SHP77 treated with DMSO at 0.1 percent for 48 hours (cell line): Measurements from ENCODE around the gene AKR1C8.
"Not testable (repeated sequence)": the region's sequence is repeated elsewhere in the genome, so short reads cannot be mapped to it uniquely, and the experiment has no call there.

Source experiments
- DNase-seq: peaks from one replicate; lab custom pipeline; 2025; lab: John Stamatoyannopoulos, UW

The AKR1C8 gene

GRCh38 chr10:5165738-5166137 is 19.2 kb downstream of the AKR1C8 start:
- DNase-seq = no peak

GRCh38 chr10:5163487-5163886 is 21.5 kb downstream of the AKR1C8 start:
- no peak for DNase-seq

GRCh38 chr10:5159126-5159525 is 25.8 kb downstream of the AKR1C8 start:
- DNase-seq = no peak

GRCh38 chr10:5157501-5157900 is 27.4 kb downstream of the AKR1C8 start:
- DNase-seq = no peak

GRCh38 chr10:5155951-5156350 is 29.0 kb downstream of the AKR1C8 start:
- no peak for DNase-seq

- DNase-seq = no peak
Observed at GRCh38 chr10:5151076-5151475, 33.9 kb downstream of the AKR1C8 start.

- no peak for DNase-seq
Observed at GRCh38 chr10:5148678-5149032, 36.3 kb downstream of the AKR1C8 start.

GRCh38 chr10:5147981-5148677 is 36.8 kb downstream of the AKR1C8 start:
- DNase-seq = no peak

- no peak for DNase-seq
Observed at GRCh38 chr10:5147255-5147980, 37.5 kb downstream of the AKR1C8 start.

DNA sequence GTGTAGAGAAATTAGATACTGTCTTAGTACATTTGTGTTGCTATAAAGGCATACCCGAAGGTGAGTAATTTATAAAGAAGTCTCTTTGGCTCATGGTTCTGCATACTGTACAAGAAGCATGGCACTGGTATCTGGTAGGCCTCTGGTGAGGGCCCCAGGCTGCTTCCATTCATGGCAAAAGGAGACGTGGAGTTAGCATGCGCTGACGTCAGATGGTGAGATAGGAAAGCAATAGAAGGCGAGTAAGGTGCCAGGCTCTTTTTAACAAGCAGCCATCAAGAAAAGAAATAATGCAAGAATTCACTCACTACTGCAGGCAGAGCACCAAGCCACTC is 38.1 kb downstream of the AKR1C8 start:
- no peak for DNase-seq

GRCh38 chr10:5143137-5143536 is 41.8 kb downstream of the AKR1C8 start:
- no peak for DNase-seq

- no peak for DNase-seq
Observed at GRCh38 chr10:5142199-5142598, 42.8 kb downstream of the AKR1C8 start.

DNA sequence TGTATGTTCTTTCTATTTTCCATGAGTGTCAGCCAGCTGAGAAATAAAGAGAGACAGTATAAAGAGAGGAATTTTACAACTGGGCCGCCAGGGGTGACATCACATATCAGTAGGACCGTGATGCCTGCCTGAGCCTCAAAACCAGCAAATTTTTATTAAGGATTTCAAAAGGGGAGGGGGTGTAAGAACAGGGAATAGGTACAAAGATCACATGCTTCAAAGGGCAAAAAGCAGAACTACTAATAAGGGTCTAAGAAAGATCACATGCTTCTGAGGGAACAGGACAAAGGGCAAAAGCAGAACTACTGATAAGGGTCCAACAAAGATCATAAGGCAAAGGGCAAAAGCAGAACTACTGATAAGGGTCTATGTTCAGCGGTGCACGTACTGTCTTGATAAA is 47.3 kb downstream of the AKR1C8 start:
- not testable (repeated sequence) for DNase-seq

DNA sequence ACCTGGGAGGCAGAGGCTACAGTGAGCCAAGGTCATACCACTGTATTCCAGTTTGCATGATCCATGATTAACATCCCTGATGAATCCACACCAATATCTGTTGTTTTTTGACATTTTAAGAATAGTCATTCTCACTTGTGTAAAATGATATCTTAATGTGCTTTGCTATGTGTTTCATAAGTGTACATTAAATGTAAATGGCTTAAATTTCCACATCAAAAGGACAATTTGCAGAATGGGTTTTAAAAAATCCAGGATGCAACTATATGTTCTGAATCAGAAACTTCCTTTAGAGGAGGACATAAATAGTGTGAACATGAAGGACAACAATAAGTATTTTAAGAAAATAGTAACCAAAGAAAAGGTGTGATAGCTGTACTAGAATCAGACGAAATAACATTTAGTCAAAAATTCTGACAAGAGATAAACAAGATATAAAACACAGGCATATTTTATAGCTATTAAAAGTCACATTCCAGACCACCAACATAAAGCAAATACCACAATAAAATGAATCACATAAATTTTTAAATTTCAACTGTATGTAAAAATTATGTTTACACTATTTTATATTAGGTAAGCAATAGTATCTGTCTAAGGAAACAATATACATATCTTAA is 48.4 kb downstream of the AKR1C8 start:
- no peak for DNase-seq

GRCh38 chr10:5135581-5135980 is 49.4 kb downstream of the AKR1C8 start:
- DNase-seq = no peak

GRCh38 chr10:5125315-5126044 is 59.5 kb downstream of the AKR1C8 start:
- no peak for DNase-seq

GRCh38 chr10:5123886-5124285 is 61.1 kb downstream of the AKR1C8 start:
- DNase-seq = no peak

GRCh38 chr10:5119997-5120396 is 65.0 kb downstream of the AKR1C8 start:
- not testable (repeated sequence) for DNase-seq

DNA sequence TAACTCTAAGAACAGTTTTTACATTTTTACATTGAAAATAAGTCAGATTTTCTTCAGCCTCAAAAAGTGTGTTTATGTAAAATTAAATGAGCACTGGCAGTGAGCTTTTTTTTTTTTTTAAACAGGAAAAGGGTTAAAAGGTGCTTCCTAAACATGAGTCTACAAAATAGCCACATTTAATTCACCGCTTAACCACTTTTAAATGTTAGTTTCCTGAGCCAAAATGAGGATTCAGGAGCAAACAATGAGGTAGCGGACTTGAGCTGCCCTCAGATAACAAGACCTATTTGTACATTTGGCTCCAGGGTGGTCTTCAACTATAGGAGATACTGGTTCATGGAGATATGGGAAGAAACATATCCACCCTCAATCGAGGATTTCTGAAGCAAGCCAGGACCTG is 67.9 kb downstream of the AKR1C8 start:
- DNase-seq = no peak

GRCh38 chr10:5116621-5117020 is 68.3 kb downstream of the AKR1C8 start:
- DNase-seq = no peak

DNA sequence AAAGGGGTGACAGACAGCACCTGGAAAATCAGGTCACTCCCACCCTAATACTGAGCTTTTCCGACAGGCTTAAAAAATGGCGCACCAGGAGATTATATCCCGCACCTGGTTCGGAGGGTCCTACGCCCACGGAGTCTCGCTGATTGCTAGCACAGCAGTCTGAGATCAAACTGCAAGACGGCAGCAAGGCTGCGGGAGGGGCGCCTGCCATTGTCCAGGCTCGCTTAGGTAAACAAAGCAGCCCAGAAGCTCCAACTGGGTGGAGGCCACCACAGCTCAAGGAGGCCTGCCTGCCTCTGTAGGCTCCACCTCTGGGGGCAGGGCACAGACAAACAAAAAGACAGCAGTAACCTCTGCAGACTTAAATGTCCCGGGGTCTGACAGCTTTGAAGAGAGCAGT is 75.1 kb downstream of the AKR1C8 start:
- not testable (repeated sequence) for DNase-seq

DNA sequence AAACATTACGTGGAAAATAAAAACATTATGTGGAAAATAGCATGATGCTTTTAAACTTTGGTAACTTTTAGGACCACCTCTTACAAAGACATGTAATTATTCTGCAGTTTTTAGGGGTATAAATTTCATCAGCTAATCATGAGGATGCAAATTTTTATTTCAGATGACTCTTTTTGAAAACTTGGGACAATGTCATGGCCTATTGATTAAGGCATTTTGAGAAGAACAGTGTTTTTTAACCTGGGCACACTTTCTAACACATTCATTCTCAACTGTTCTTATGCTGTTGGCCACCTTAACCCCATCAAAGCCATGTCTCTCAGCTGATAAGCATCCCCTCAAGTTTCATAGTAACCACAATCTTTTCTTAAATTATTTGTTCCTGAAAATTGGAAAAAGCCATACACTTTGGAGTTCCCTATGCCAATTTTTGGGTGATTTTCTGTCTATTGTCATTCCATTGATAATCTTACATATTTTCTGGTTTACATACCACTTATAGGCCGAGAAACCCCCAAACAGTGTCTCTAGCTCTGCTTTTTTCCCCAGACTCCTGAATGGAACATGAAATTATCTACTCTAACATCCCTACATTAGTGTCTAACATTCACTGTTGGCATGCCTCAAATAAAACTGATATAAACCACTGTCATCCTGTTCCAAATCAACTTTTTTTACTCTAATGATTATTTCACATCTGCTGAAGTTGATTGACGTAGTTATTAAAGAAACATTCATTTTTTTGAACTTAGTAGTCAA is 76.1 kb downstream of the AKR1C8 start:
- no peak for DNase-seq
